Suprapubic skin (tissue), 4 donors: ENCODE data around the gene CXCL14. TPM values are rescaled to one million over a fixed set of nuclear protein-coding genes. Genes with fewer than 3 reads are reported as not detected.

Source experiments
- DNase-seq, 2 donors: peaks; one replicate each; pipeline ENCODE4 v3.0.0-alpha.2; 2019; ENCODE audit warnings: low spot score in 2 of 2
- H3K27ac ChIP-seq: fragments of 200-600 bp; sonication (generic); one replicate; pipeline ENCODE4 v1.5.1; 2019
- H3K27me3 ChIP-seq: fragments of 200-600 bp; sonication (generic); one replicate; pipeline ENCODE4 v1.5.1; 2019
- H3K36me3 ChIP-seq: fragments of 200-600 bp; sonication (generic); one replicate; pipeline ENCODE4 v1.5.1; 2019
- H3K4me1 ChIP-seq: fragments of 200-600 bp; sonication (generic); one replicate; pipeline ENCODE4 v1.5.1; 2019
- H3K4me3 ChIP-seq: fragments of 200-600 bp; sonication (generic); one replicate; pipeline ENCODE4 v1.5.1; 2019; ENCODE audit warnings: mild to moderate bottlenecking
- H3K9me3 ChIP-seq: fragments of 200-600 bp; sonication (generic); one replicate; pipeline ENCODE4 v1.5.1; 2019
- CTCF ChIP-seq, 2 donors: fragments of 200-600 bp in 1 of 2; fragments of 450-650 bp in 1 of 2; sonication (generic) in 1 of 2; IDR thresholded peaks; one replicate each; pipeline ENCODE4 v1.5.1; 2016 to 2019; ENCODE audit warnings: antibody characterized with exemption in 2 of 2, mild to moderate bottlenecking in 1 of 2, moderate library complexity in 1 of 2
- EP300 ChIP-seq: sonication (generic); formaldehyde crosslinking; IDR thresholded peaks from one replicate; pipeline ENCODE4 v1.6.1; 2017; ENCODE audit warnings: antibody characterized with exemption
- POLR2A ChIP-seq, 2 donors: fragments of 450-650 bp; IDR thresholded peaks; one replicate each; pipeline ENCODE4 v1.6.1; 2017; ENCODE audit warnings: antibody characterized with exemption in 2 of 2, mild to moderate bottlenecking in 2 of 2, moderate library complexity in 2 of 2
- POLR2AphosphoS5 ChIP-seq, 3 donors: sonication (generic); formaldehyde crosslinking; IDR thresholded peaks; one replicate each; pipeline ENCODE4 v1.6.1; 2017; ENCODE audit warnings: antibody characterized with exemption in 3 of 3
- WGBS: methylation state at CpG from one replicate; pipeline ENCODE4 v1.1.5; 2018; 5-methylcytosine and 5-hydroxymethylcytosine counted together
- total RNA-seq, 4 donors: library from RNA; depleted of rRNA; stranded (reverse); fragments of >200 nt; gene quantifications; one replicate each; pipeline ENCODE4 v1.1.0, GENCODE V29; 2016

The CXCL14 gene
- total RNA-seq, 4 donors from 2014 or later = 247 to 781 (median 334) TPM

GRCh38 chr5:135584276-135584675 is 5.5 kb upstream of the CXCL14 start:
- Histone ChIP-seq H3K27me3 (peaks cover 11% of the 10 kb centered on the region), H3K36me3 (no peaks in the 10 kb centered on the region), H3K9me3 (no peaks in the 10 kb centered on the region), H3K27ac (no peak overlapping the region), H3K4me1 (peaks cover 18% of the 10 kb centered on the region), H3K4me3 (no peak overlapping the region)
- DNase-seq = no peak
- 76% methylated on average over 2 of the region's 2 CpGs for WGBS
- TF ChIP-seq POLR2AphosphoS5 (IDR thresholded peaks at IDR 0.05) (no peak), CTCF (IDR thresholded peaks at IDR 0.05) (no peak), EP300 (no peak), POLR2A (IDR thresholded peaks at IDR 0.05) (no peak)

- DNase-seq = no peak
- H3K27ac ChIP-seq = no peak overlapping the region
- H3K4me3 ChIP-seq = no peak overlapping the region
- H3K9me3 ChIP-seq = no peaks in the 10 kb centered on the region
- H3K27me3 ChIP-seq = peaks cover 29% of the 10 kb centered on the region
- TF ChIP-seq CTCF (IDR thresholded peaks at IDR 0.05) = no peak
- TF ChIP-seq POLR2AphosphoS5 (IDR thresholded peaks at IDR 0.05) = no peak
- no peak for TF ChIP-seq EP300
- no peak for TF ChIP-seq POLR2A (IDR thresholded peaks at IDR 0.05)
- WGBS = 61% methylated on average over 6 of the region's 6 CpGs
- peaks cover 31% of the 10 kb centered on the region for H3K4me1 ChIP-seq
- no peaks in the 10 kb centered on the region for H3K36me3 ChIP-seq
These were observed 3.4 kb upstream of the CXCL14 start for GRCh38 chr5:135582099-135582781.

- Histone ChIP-seq H3K4me3 (peak overlapping the region; percentile 67), H3K4me1 (peaks cover 61% of the 10 kb centered on the region), H3K27ac (peak overlapping the region; percentile 91), H3K36me3 (peaks cover 6% of the 10 kb centered on the region), H3K9me3 (no peaks in the 10 kb centered on the region), H3K27me3 (peaks cover 32% of the 10 kb centered on the region)
- TF ChIP-seq POLR2A (IDR thresholded peaks at IDR 0.05) = no peak
- TF ChIP-seq EP300 = no peak
- TF ChIP-seq CTCF (IDR thresholded peaks at IDR 0.05) = no peak
- TF ChIP-seq POLR2AphosphoS5 (IDR thresholded peaks at IDR 0.05) = no peak
- DNase-seq = no peak
- no CpG with 5 or more reads among the region's 21 CpGs for WGBS
These were observed 496 bp downstream of the CXCL14 start for GRCh38 chr5:135578305-135578684.

GRCh38 chr5:135577421-135577820 is 1.4 kb downstream of the CXCL14 start:
- H3K27me3 ChIP-seq = peaks cover 32% of the 10 kb centered on the region
- WGBS = 17% methylated on average over 8 of the region's 8 CpGs
- peak overlapping the region; percentile 91 for H3K27ac ChIP-seq
- peaks cover 13% of the 10 kb centered on the region for H3K36me3 ChIP-seq
- H3K4me1 ChIP-seq = peaks cover 69% of the 10 kb centered on the region
- no peak for TF ChIP-seq CTCF (IDR thresholded peaks at IDR 0.05)
- no peak for TF ChIP-seq POLR2AphosphoS5 (IDR thresholded peaks at IDR 0.05)
- TF ChIP-seq EP300 = no peak
- TF ChIP-seq POLR2A (IDR thresholded peaks at IDR 0.05) = no peak
- peak overlapping the region; percentile 67 for H3K4me3 ChIP-seq
- H3K9me3 ChIP-seq = no peaks in the 10 kb centered on the region
- DNase-seq = no peak

- no peak for DNase-seq
- Histone ChIP-seq H3K36me3 (peaks cover 17% of the 10 kb centered on the region), H3K9me3 (no peaks in the 10 kb centered on the region), H3K4me3 (peak overlapping the region; percentile 67), H3K27ac (peak overlapping the region; percentile 32), H3K4me1 (peaks cover 81% of the 10 kb centered on the region), H3K27me3 (peaks cover 32% of the 10 kb centered on the region)
- TF ChIP-seq POLR2AphosphoS5 (IDR thresholded peaks at IDR 0.05) = no peak
- TF ChIP-seq CTCF (IDR thresholded peaks at IDR 0.05) = no peak
- TF ChIP-seq EP300 = no peak
- no peak for TF ChIP-seq POLR2A (IDR thresholded peaks at IDR 0.05)
- WGBS = 42% methylated on average over 6 of the region's 6 CpGs
These were observed 2.7 kb downstream of the CXCL14 start for GRCh38 chr5:135576075-135576599.
